GM23248 (cell line): ENCODE data around the gene SYNGR3.

Source experiments
- EZH2 ChIP-seq: fragments of 200-600 bp; sonication (generic); IDR thresholded peaks from 2 replicates; pipeline ENCODE4 v1.6.1; 2018; ENCODE audit warnings: antibody characterized with exemption, mild to moderate bottlenecking; ENCODE audit not compliant: insufficient read depth, poor library complexity, severe bottlenecking
- EZH2phosphoT487 ChIP-seq: fragments of 200-600 bp; sonication (generic); IDR thresholded peaks from 2 replicates; pipeline ENCODE4 v1.6.1; 2018; ENCODE audit warnings: antibody characterized with exemption, moderate library complexity, mild to moderate bottlenecking, low read depth; ENCODE audit not compliant: insufficient read depth

- TF ChIP-seq EZH2 (no peak), EZH2phosphoT487 (no peak)
These were observed 50.4 kb downstream of the SYNGR3 start for GRCh38 chr16:2040041-2040786.
